HG03342 (cell line): ENCODE results near the gene SPI1.

Source experiments
- ATAC-seq: cut with Tn5 transposase; IDR thresholded peaks from one replicate; pipeline ENCODE4 v1.9.1; 2021; ENCODE audit warnings: mild to moderate bottlenecking, moderate library complexity; ENCODE audit not compliant: unreplicated experiment

The SPI1 gene

GRCh38 chr11:47389577-47390421 lies 11.5 kb upstream of the SPI1 start:
- no peak for ATAC-seq

GRCh38 chr11:47388697-47389576 lies 10.6 kb upstream of the SPI1 start:
- no peak for ATAC-seq

- ATAC-seq = no peak
Observed at GRCh38 chr11:47387944-47388696, 9.8 kb upstream of the SPI1 start.

- ATAC-seq = no peak
Observed at GRCh38 chr11:47384498-47384897, 6.2 kb upstream of the SPI1 start.

GRCh38 chr11:47383071-47383470 lies 4.7 kb upstream of the SPI1 start:
- no peak for ATAC-seq

GRCh38 chr11:47380078-47380477 lies 1.7 kb upstream of the SPI1 start:
- ATAC-seq = no peak

- no peak for ATAC-seq
Observed at GRCh38 chr11:47379317-47379716, 970 bp upstream of the SPI1 start.

GRCh38 chr11:47378836-47379170 lies 456 bp upstream of the SPI1 start:
- peak; percentile 2 for ATAC-seq

- no peak for ATAC-seq
Observed at GRCh38 chr11:47377571-47378009, 757 bp downstream of the SPI1 start.

GRCh38 chr11:47376525-47377371 lies 1.6 kb downstream of the SPI1 start:
- ATAC-seq = no peak

- ATAC-seq = no peak
Observed at GRCh38 chr11:47376107-47376524, 2.2 kb downstream of the SPI1 start.

GRCh38 chr11:47375546-47376085 lies 2.7 kb downstream of the SPI1 start:
- ATAC-seq = no peak

GRCh38 chr11:47375020-47375419 lies 3.3 kb downstream of the SPI1 start:
- no peak for ATAC-seq

- no peak for ATAC-seq
Observed at GRCh38 chr11:47374720-47375019, 3.7 kb downstream of the SPI1 start.

- ATAC-seq = peak; percentile 39
Observed at GRCh38 chr11:47373876-47374719, 4.2 kb downstream of the SPI1 start.

- no peak for ATAC-seq
Observed at GRCh38 chr11:47372422-47372821, 5.9 kb downstream of the SPI1 start.

GRCh38 chr11:47369676-47370075 lies 8.7 kb downstream of the SPI1 start:
- ATAC-seq = no peak

GRCh38 chr11:47366020-47366490 lies 12.3 kb downstream of the SPI1 start:
- no peak for ATAC-seq

- ATAC-seq = no peak
Observed at GRCh38 chr11:47361419-47361818, 16.9 kb downstream of the SPI1 start.
